Daoy (cell line): ENCODE data around the gene TMIGD1. TPM values are rescaled to one million over a fixed set of nuclear protein-coding genes. Genes with fewer than 3 reads are reported as not detected.

Experiments used
- DNase-seq: peaks from one replicate; pipeline ENCODE4 v3.0.0-alpha.2; 2015; ENCODE audit warnings: low read depth
- total RNA-seq: library from RNA; depleted of rRNA; stranded (reverse); fragments of >200 nt; shearing (Covaris generic); gene quantifications from 2 replicates; pipeline ENCODE4 v1.2.3, GENCODE V29; 2014; rRNA removed

Gene TMIGD1
- total RNA-seq, 1 experiment from 2014 or later, result not detected

DNA sequence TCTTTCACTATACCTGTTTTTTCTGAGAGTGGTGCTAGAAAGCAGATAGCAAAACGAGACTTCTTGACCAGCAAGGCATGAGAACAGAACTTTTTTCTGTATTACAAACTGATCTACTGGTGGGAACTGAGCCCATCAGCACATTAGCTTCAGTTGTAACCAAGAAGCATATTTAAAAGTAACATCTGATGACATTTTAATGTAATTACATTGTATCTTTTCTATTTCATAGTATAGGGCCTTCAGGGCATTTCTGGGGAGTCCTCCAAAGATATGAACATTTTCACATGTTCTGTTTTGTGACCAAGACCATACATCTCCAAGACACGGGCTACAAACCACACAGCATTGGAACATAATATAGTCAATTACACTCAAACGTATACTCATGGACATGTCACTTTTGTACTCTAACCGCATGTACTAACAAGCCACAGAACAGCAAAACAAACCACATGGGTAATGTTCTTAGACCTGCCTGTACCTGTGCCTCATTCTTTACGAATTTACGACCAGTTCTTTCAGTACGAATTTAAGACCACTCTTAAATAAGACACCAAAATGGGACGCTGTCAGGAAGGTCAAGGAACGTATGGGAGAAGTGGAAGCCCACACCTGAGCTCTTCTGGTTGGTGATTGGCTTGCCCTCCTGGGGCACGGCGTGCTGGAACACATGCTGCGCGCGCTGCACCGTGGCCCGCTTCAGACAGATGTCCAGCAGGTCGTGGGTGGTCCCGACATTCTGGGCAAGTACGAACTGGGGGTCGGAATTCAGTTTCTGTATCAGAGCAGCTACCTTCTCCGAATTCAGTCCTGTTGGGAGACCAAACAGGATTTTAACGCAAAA, 42.9 kb downstream of the TMIGD1 start:
- DNase-seq, result peak; percentile 62

DNA sequence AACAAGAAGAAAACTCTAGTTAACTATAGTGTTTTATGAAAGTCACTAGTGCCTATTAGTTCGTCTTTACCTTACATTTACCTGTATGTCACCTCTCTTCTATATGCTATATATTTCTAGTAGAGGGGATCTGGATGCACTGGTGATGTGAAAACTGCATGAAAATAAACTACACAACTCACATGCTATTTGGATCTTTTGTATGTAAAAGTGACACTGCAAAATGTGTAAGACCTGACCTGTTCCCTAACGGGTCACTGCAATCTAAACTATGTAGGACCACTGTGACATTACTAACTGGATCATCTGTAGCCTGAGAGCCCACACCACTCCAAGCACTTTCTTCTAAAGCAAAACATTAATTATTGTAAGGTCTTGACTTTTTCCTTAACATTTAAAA, 43.8 kb downstream of the TMIGD1 start:
- no peak for DNase-seq

DNA sequence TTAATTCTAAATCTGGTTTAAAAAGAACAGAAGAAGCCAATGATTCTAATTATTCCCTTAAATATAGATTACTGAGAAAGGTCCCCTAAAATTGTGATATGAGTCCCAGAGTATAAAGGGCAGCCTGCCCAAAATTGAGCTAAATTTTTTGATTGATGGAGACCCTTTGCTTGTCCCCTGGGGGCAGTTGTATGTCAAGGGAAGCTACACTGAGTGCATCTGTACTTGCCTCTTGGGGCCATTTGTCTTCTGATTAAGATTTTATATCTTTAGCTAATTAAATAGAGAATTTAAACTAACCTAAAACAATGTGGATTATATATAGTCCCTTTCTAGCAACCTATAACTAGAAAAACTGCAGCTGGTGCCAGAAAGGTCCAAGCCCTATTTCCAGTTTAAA, 54.7 kb downstream of the TMIGD1 start:
- no peak for DNase-seq

DNA sequence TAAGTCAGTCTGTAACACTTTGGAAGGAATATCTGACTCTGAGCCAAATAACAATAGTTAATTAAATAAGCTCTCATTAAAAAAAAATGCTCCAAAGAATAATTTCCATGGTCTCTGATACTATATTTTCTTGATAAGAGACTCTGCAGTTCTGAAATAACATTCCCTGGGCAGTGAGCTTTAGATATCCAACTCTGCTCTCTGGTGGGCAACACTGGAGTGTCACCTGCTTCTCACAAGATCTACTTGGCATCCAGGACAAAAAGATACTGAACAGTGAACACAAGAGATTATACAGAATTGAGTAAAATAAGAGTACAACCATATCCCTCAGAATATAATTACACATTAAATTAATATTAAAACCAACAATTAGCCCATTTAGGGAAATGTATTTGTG, 55.8 kb downstream of the TMIGD1 start:
- DNase-seq, result no peak

DNA sequence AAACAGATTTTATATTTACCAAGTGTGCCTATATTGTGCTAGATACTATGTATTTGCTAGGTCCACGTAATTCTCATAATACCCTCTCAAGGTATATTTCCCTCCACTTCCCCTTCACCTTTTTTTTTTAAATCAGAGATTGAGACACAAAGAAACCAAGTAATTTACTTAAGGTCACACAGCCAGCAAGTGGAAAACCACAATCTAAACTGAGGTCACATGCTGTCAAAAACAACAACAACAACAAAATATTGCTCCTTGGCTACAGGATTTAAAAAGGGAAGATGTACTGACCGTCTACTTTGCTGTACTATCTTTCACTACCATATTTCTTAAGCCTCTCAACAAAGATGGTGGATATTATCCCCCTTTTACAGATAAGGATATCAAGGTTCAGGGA, 57.9 kb downstream of the TMIGD1 start:
- DNase-seq, result no peak

DNA sequence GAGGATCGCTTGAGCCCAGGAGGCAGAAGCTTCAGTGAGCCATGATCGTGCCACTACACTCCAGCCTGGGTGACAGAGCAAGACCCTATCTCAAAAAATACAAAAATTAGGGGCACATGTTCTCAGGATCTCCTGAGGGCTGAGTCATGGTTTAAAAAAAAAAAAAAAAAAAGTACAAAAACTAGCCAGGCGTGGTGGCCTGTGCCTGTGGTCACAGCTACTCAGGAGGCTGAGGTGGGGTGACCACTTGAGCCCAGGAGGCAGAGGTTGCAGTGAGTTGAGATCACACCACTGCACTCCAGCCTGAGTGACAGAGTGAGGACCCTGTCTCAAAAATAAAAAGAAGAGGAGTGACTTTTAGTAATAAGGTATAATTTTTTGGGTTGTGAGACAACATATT, 59.0 kb downstream of the TMIGD1 start:
- DNase-seq, result no peak

DNA sequence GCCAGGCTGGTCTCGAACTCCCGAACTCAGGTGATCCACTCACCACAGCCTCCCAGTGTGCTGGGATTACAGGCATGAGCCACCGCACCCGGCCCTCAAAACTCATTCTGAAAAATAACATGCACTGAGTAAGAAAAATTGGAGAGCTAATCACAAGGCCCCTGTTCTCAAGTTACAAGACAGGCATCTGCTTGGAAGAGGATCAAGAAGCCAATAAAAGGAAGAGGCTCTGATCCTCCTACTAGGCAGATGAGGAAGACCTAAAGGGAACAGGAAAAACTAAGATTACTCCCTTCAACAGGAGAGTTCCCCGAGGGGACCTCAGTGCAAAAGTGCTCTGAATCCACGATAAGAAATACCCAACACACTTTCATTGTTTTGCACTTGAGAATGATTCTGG, 60.5 kb downstream of the TMIGD1 start:
- DNase-seq, result no peak

DNA sequence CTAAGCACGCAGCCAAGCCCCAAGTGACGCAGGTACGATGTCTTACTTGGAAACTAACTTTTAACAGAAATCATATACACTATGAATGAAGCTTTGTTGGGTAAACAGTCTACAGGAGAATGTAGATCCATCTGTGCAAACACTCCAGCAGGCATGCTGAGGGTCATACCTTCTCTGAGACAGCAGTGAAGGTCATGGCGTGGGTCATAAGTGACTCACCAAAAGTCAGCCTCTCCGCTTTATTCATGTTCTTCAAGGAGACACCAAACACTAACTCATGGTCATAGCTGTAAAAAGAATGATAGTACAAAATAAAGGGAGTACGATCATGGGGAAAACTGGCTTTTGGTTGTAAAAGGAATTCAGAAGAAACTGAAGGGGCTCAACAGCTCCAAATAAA, 62.8 kb downstream of the TMIGD1 start:
- no peak for DNase-seq

DNA sequence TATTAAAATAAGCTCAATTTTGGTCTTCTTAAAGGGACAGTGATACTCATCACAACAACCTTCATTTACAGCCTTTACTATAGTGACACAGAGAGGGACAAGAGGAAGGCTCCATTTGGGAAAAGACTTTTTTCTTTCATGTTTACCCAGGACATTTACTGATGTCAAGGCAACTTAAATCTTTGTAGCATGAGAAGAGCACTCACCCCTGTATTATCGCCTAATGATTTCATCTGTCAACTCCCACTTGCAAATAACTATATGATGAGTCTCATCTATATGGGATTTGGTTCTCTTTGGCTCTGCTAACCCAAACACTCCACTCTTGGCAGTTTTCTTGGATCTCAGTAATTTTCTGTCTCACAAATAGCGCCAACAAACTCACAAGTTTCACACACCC, 66.2 kb downstream of the TMIGD1 start:
- DNase-seq, result no peak

Other genes with a start within 250 kb of the TMIGD1 start
- gene NSRP1, start 217.2 kb downstream of the TMIGD1 start, total RNA-seq, result 7.1 and 9.7 TPM in 2 replicates
- gene SLC6A4, start 98.4 kb downstream of the TMIGD1 start, total RNA-seq, result not detected in 2 replicates
- 49.0 and 52.3 TPM in 2 replicates for gene BLMH, start 42.1 kb downstream of the TMIGD1 start, total RNA-seq
- 23.9 and 24.8 TPM in 2 replicates for gene CPD, start 44.9 kb upstream of the TMIGD1 start, total RNA-seq
- 32.5 and 37.8 TPM in 2 replicates for gene GOSR1, start 143.4 kb upstream of the TMIGD1 start, total RNA-seq